H7 (cell line): Measurements from ENCODE around the gene PLXNB1. TPM values are rescaled to one million over a fixed set of nuclear protein-coding genes. Genes with fewer than 3 reads are reported as not detected.
"Not testable (repeated sequence)": the region's sequence is repeated elsewhere in the genome, so short reads cannot be mapped to it uniquely, and the experiment has no call there.

ENCODE experiments used
- DNase-seq: peaks from one replicate; pipeline ENCODE4 v3.0.0; 2012
- H3K27me3 ChIP-seq: 2 replicates; pipeline ENCODE4 v1.6.0; 2011; ENCODE audit warnings: mild to moderate bottlenecking, low read length; ENCODE audit not compliant: control insufficient read depth, insufficient read depth
- H3K36me3 ChIP-seq: replicated peaks from 2 replicates; pipeline ENCODE4 v1.5.1; 2011; ENCODE audit warnings: low read length; ENCODE audit not compliant: control insufficient read depth, insufficient read depth
- H3K4me3 ChIP-seq: 2 replicates; pipeline ENCODE4 v1.5.1; 2011; ENCODE audit warnings: low read depth, mild to moderate bottlenecking, control low read depth, low read length, moderate library complexity; ENCODE audit not compliant: insufficient read depth
- total RNA-seq: library from RNA; depleted of rRNA; stranded (reverse); fragments of >200 nt; shearing (Covaris generic); gene quantifications from 2 replicates; pipeline ENCODE4 v1.2.3, GENCODE V29; 2014; rRNA removed

Gene PLXNB1
- total RNA-seq = 46.5 and 65.7 TPM in 2 replicates

GRCh38 chr3:48429960-48430707 is at the start of gene PLXNB1:
Gene PLXNB1, minus strand, starts transcription at chr3:48430086. Its CDS starts 5,475 bp downstream, at chr3:48424611.
- H3K27me3 ChIP-seq = no peaks in the 10 kb centered on the region
- peaks cover 21% of the 10 kb centered on the region for H3K36me3 ChIP-seq
- DNase-seq = peak; percentile 96
- H3K4me3 ChIP-seq = peak within 1 kb of the TSS; percentile 95

GRCh38 chr3:48478626-48479555 is 49.0 kb upstream of the PLXNB1 start:
- H3K4me3 ChIP-seq = no peak overlapping the region
- no peak for DNase-seq
- H3K27me3 ChIP-seq = no peaks in the 10 kb centered on the region; the same call in 1 of the 2 replicates
- H3K36me3 ChIP-seq = no peaks in the 10 kb centered on the region

- Histone ChIP-seq H3K36me3 (no peaks in the 10 kb centered on the region), H3K27me3 (no peaks in the 10 kb centered on the region; the same call in 1 of the 2 replicates), H3K4me3 (no peak overlapping the region)
- DNase-seq = no peak
Measured at GRCh38 chr3:48477959-48478520, 48.2 kb upstream of the PLXNB1 start.

GRCh38 chr3:48476426-48477053 is 46.7 kb upstream of the PLXNB1 start:
- H3K36me3 ChIP-seq = no peaks in the 10 kb centered on the region
- H3K4me3 ChIP-seq = no peak overlapping the region
- DNase-seq = no peak
- no peaks in the 10 kb centered on the region; the same call in 1 of the 2 replicates for H3K27me3 ChIP-seq

GRCh38 chr3:48475188-48475587 is 45.3 kb upstream of the PLXNB1 start:
- Histone ChIP-seq H3K36me3 (no peaks in the 10 kb centered on the region), H3K27me3 (no peaks in the 10 kb centered on the region; the same call in 1 of the 2 replicates), H3K4me3 (no peak overlapping the region)
- peak; percentile 45 for DNase-seq

GRCh38 chr3:48474619-48475018 is 44.7 kb upstream of the PLXNB1 start:
- Histone ChIP-seq H3K27me3 (no peaks in the 10 kb centered on the region; the same call in 1 of the 2 replicates), H3K36me3 (peaks cover 2% of the 10 kb centered on the region), H3K4me3 (no peak overlapping the region)
- peak; percentile 86 for DNase-seq

GRCh38 chr3:48474031-48474430 is 44.1 kb upstream of the PLXNB1 start:
- not testable (repeated sequence) for DNase-seq, H3K4me3 ChIP-seq, H3K36me3 ChIP-seq, H3K27me3 ChIP-seq

GRCh38 chr3:48473617-48473952 is 43.7 kb upstream of the PLXNB1 start:
- DNase-seq = no peak
- Histone ChIP-seq H3K27me3 (no peaks in the 10 kb centered on the region; the same call in 1 of the 2 replicates), H3K36me3 (peaks cover 9% of the 10 kb centered on the region), H3K4me3 (no peak overlapping the region)

GRCh38 chr3:48472923-48473616 is 43.2 kb upstream of the PLXNB1 start:
- peak overlapping the region; percentile 57 for H3K4me3 ChIP-seq
- peaks cover 9% of the 10 kb centered on the region for H3K36me3 ChIP-seq
- DNase-seq = peak; percentile 97
- H3K27me3 ChIP-seq = no peaks in the 10 kb centered on the region; the same call in 1 of the 2 replicates

- peak; percentile 69 for DNase-seq
- peak overlapping the region; percentile 57 for H3K4me3 ChIP-seq
- H3K27me3 ChIP-seq = no peaks in the 10 kb centered on the region; the same call in 1 of the 2 replicates
- H3K36me3 ChIP-seq = peaks cover 13% of the 10 kb centered on the region
Measured at GRCh38 chr3:48472673-48472922, 42.7 kb upstream of the PLXNB1 start.

- H3K27me3 ChIP-seq = no peaks in the 10 kb centered on the region
- no peak overlapping the region for H3K4me3 ChIP-seq
- peaks cover 19% of the 10 kb centered on the region for H3K36me3 ChIP-seq
- DNase-seq = peak; percentile 26
Measured at GRCh38 chr3:48470286-48470685, 40.4 kb upstream of the PLXNB1 start.

- Histone ChIP-seq H3K36me3 (peaks cover 19% of the 10 kb centered on the region), H3K27me3 (no peaks in the 10 kb centered on the region), H3K4me3 (no peak overlapping the region)
- DNase-seq = peak; percentile 37
Measured at GRCh38 chr3:48469046-48469915, 39.4 kb upstream of the PLXNB1 start.

GRCh38 chr3:48468329-48468731 is 38.4 kb upstream of the PLXNB1 start:
- Histone ChIP-seq H3K27me3 (no peaks in the 10 kb centered on the region), H3K36me3 (peaks cover 19% of the 10 kb centered on the region)
- DNase-seq = peak; percentile 28

More at GRCh38 chr3:48468329-48468731, 38.4 kb upstream of the PLXNB1 start:
- H3K4me3 ChIP-seq = no peak overlapping the region
